ENCODE data around the gene ELOVL6. TPM values are rescaled to one million over a fixed set of nuclear protein-coding genes. Genes with fewer than 3 reads are reported as not detected.
"Not testable (repeated sequence)": the region's sequence is repeated elsewhere in the genome, so short reads cannot be mapped to it uniquely, and the experiment has no call there.

The ELOVL6 gene
- total RNA-seq, 1 experiment from 2014 or later, result 11.9 TPM

GRCh38 chr4:110091434-110092140, 106.8 kb downstream of the ELOVL6 start:
- DNase-seq (ENCODE audit: low read depth in 1 of 2, low spot score in 2 of 2), result peak in 1 of 2 experiments; percentile 24

GRCh38 chr4:110088670-110089069, 109.7 kb downstream of the ELOVL6 start:
- Histone ChIP-seq H3K36me3 (no peaks in the 10 kb centered on the region), H3K9me3 (replicated peaks) (no peaks in the 10 kb centered on the region), H3K4me1 (replicated peaks) (peaks cover 11% of the 10 kb centered on the region), H3K27ac (no peak overlapping the region), H3K27me3 (replicated peaks) (no peaks in the 10 kb centered on the region), H3K4me3 (no peak overlapping the region)
- no peak for DNase-seq (ENCODE audit: low read depth in 1 of 2, low spot score in 2 of 2)

More at GRCh38 chr4:110091434-110092140, 106.8 kb downstream of the ELOVL6 start:
- Histone ChIP-seq H3K4me1 (replicated peaks) (peaks cover 11% of the 10 kb centered on the region), H3K9me3 (replicated peaks) (no peaks in the 10 kb centered on the region), H3K27ac (peak overlapping the region; percentile 29), H3K36me3 (no peaks in the 10 kb centered on the region), H3K4me3 (no peak overlapping the region), H3K27me3 (replicated peaks) (no peaks in the 10 kb centered on the region)

GRCh38 chr4:110087070-110087708, 111.2 kb downstream of the ELOVL6 start:
- Histone ChIP-seq H3K27ac (no peak overlapping the region), H3K4me1 (replicated peaks) (peaks cover 11% of the 10 kb centered on the region), H3K9me3 (replicated peaks) (no peaks in the 10 kb centered on the region), H3K4me3 (no peak overlapping the region), H3K36me3 (no peaks in the 10 kb centered on the region), H3K27me3 (replicated peaks) (no peaks in the 10 kb centered on the region)
- peak in 1 of 2 experiments; percentile 10 for DNase-seq (ENCODE audit: low read depth in 1 of 2, low spot score in 2 of 2)

GRCh38 chr4:110085131-110085530, 113.3 kb downstream of the ELOVL6 start:
- Histone ChIP-seq H3K27ac (no peak overlapping the region), H3K4me1 (replicated peaks) (no peaks in the 10 kb centered on the region; the same call in 1 of the 2 replicates), H3K27me3 (replicated peaks) (no peaks in the 10 kb centered on the region), H3K9me3 (replicated peaks) (no peaks in the 10 kb centered on the region), H3K4me3 (no peak overlapping the region), H3K36me3 (no peaks in the 10 kb centered on the region)
- DNase-seq (ENCODE audit: low read depth in 1 of 2, low spot score in 2 of 2), result no peak

GRCh38 chr4:110084154-110084553, 114.3 kb downstream of the ELOVL6 start:
- Histone ChIP-seq H3K4me1 (replicated peaks) (no peaks in the 10 kb centered on the region; the same call in 1 of the 2 replicates), H3K27ac (no peak overlapping the region)
- no peak for DNase-seq (ENCODE audit: low read depth in 1 of 2, low spot score in 2 of 2)

GRCh38 chr4:110078148-110078547, 120.3 kb downstream of the ELOVL6 start:
- not testable (repeated sequence) for H3K4me1 ChIP-seq (replicated peaks); H3K27me3 ChIP-seq (replicated peaks); H3K4me3 ChIP-seq; H3K9me3 ChIP-seq (replicated peaks); DNase-seq (ENCODE audit: low read depth in 1 of 2, low spot score in 2 of 2); H3K36me3 ChIP-seq; H3K27ac ChIP-seq

More at GRCh38 chr4:110084154-110084553, 114.3 kb downstream of the ELOVL6 start:
- Histone ChIP-seq H3K36me3 (no peaks in the 10 kb centered on the region), H3K27me3 (replicated peaks) (no peaks in the 10 kb centered on the region), H3K9me3 (replicated peaks) (no peaks in the 10 kb centered on the region), H3K4me3 (no peak overlapping the region)

- H3K27me3 ChIP-seq (replicated peaks); H3K36me3 ChIP-seq; H3K4me3 ChIP-seq; H3K27ac ChIP-seq; H3K9me3 ChIP-seq (replicated peaks); DNase-seq (ENCODE audit: low read depth in 1 of 2, low spot score in 2 of 2); H3K4me1 ChIP-seq (replicated peaks): not testable (repeated sequence)
Measured at GRCh38 chr4:110076828-110077227, 121.6 kb downstream of the ELOVL6 start.

- no peak for DNase-seq (ENCODE audit: low read depth in 1 of 2, low spot score in 2 of 2)
- no peaks in the 10 kb centered on the region for H3K36me3 ChIP-seq
- no peaks in the 10 kb centered on the region for H3K27me3 ChIP-seq (replicated peaks)
- H3K27ac ChIP-seq, result no peak overlapping the region
- H3K9me3 ChIP-seq (replicated peaks), result no peaks in the 10 kb centered on the region
- no peak overlapping the region for H3K4me3 ChIP-seq
- no peaks in the 10 kb centered on the region for H3K4me1 ChIP-seq (replicated peaks)
Measured at GRCh38 chr4:110075891-110076290, 122.5 kb downstream of the ELOVL6 start.

GRCh38 chr4:110075083-110075738, 123.2 kb downstream of the ELOVL6 start:
- no peak overlapping the region for H3K27ac ChIP-seq
- no peaks in the 10 kb centered on the region for H3K9me3 ChIP-seq (replicated peaks)
- no peak overlapping the region for H3K4me3 ChIP-seq
- DNase-seq (ENCODE audit: low read depth in 1 of 2, low spot score in 2 of 2), result no peak
- no peaks in the 10 kb centered on the region for H3K4me1 ChIP-seq (replicated peaks)
- H3K27me3 ChIP-seq (replicated peaks), result no peaks in the 10 kb centered on the region
- H3K36me3 ChIP-seq, result no peaks in the 10 kb centered on the region

- Histone ChIP-seq H3K9me3 (replicated peaks) (no peaks in the 10 kb centered on the region), H3K4me1 (replicated peaks) (no peaks in the 10 kb centered on the region), H3K27me3 (replicated peaks) (no peaks in the 10 kb centered on the region), H3K27ac (no peak overlapping the region), H3K4me3 (no peak overlapping the region), H3K36me3 (no peaks in the 10 kb centered on the region)
- DNase-seq (ENCODE audit: low read depth in 1 of 2, low spot score in 2 of 2), result no peak
Measured at GRCh38 chr4:110074570-110074969, 123.8 kb downstream of the ELOVL6 start.

GRCh38 chr4:110073053-110073845, 125.2 kb downstream of the ELOVL6 start:
- Histone ChIP-seq H3K4me1 (replicated peaks) (no peaks in the 10 kb centered on the region), H3K36me3 (no peaks in the 10 kb centered on the region), H3K27ac (no peak overlapping the region), H3K27me3 (replicated peaks) (no peaks in the 10 kb centered on the region), H3K9me3 (replicated peaks) (no peaks in the 10 kb centered on the region), H3K4me3 (no peak overlapping the region)
- DNase-seq (ENCODE audit: low read depth in 1 of 2, low spot score in 2 of 2), result no peak

- no peak overlapping the region for H3K4me3 ChIP-seq
- H3K4me1 ChIP-seq (replicated peaks), result no peaks in the 10 kb centered on the region
- DNase-seq (ENCODE audit: low read depth in 1 of 2, low spot score in 2 of 2), result no peak
- no peak overlapping the region for H3K27ac ChIP-seq
- H3K27me3 ChIP-seq (replicated peaks), result no peaks in the 10 kb centered on the region
- no peaks in the 10 kb centered on the region for H3K9me3 ChIP-seq (replicated peaks)
- H3K36me3 ChIP-seq, result no peaks in the 10 kb centered on the region
Measured at GRCh38 chr4:110071466-110071865, 126.9 kb downstream of the ELOVL6 start.

GRCh38 chr4:110068248-110068647, 130.2 kb downstream of the ELOVL6 start:
- Histone ChIP-seq H3K4me1 (replicated peaks) (no peaks in the 10 kb centered on the region), H3K36me3 (no peaks in the 10 kb centered on the region), H3K9me3 (replicated peaks) (no peaks in the 10 kb centered on the region), H3K27me3 (replicated peaks) (no peaks in the 10 kb centered on the region), H3K27ac (no peak overlapping the region), H3K4me3 (no peak overlapping the region)
- DNase-seq (ENCODE audit: low read depth in 1 of 2, low spot score in 2 of 2), result no peak

All from SJSA1 (cell line).